WTC11 (cell line): Measurements from ENCODE around the gene SLC46A1. TPM values are rescaled to one million over a fixed set of nuclear protein-coding genes. Genes with fewer than 3 reads are reported as not detected.

Experiments used
- ATAC-seq: fragments of 200-7000 bp; cut with Tn5 transposase; 2 replicates; pipeline ENCODE4 v1.10.0; 2021; ENCODE audit warnings: mild to moderate bottlenecking, moderate library complexity
- CTCF ChIA-PET: fragments of 300-600 bp; sonication (Branson Sonifier 250); formaldehyde crosslinking; loops from one replicate; lab custom pipeline; 2021; ENCODE audit warnings: antibody characterized with exemption; lab: Charles Lee
- POLR2A ChIA-PET: fragments of 350-600 bp; sonication (Branson Sonifier 250); formaldehyde crosslinking; loops from one replicate; lab custom pipeline; 2021; ENCODE audit warnings: antibody characterized with exemption; lab: Charles Lee
- DNase-seq: peaks from one replicate; pipeline ENCODE4 v3.0.0; 2021; ENCODE audit warnings: low spot score
- H3K27ac Mint-ChIP-seq: 2 replicates; pipeline ENCODE4 v1.8.0; 2021; ENCODE audit warnings: mixed read lengths
- H3K27me3 Mint-ChIP-seq: 2 replicates; pipeline ENCODE4 v1.8.0; 2021; ENCODE audit warnings: low read depth, mild to moderate bottlenecking, moderate library complexity, mixed read lengths
- H3K36me3 Mint-ChIP-seq: 2 replicates; pipeline ENCODE4 v1.8.0; 2021; ENCODE audit warnings: mixed read lengths
- H3K4me1 Mint-ChIP-seq: 2 replicates; pipeline ENCODE4 v1.8.0; 2022; ENCODE audit warnings: mixed read lengths
- H3K4me3 Mint-ChIP-seq: 2 replicates; pipeline ENCODE4 v1.8.0; 2021; ENCODE audit warnings: mild to moderate bottlenecking, moderate library complexity, mixed read lengths
- H3K9me3 Mint-ChIP-seq: 2 replicates; pipeline ENCODE4 v1.8.0; 2021; ENCODE audit warnings: mixed read lengths
- AFF4 ChIP-seq: sonication (generic); formaldehyde crosslinking; IDR thresholded peaks from 2 replicates; pipeline ENCODE4 v1.8.1; 2023; ENCODE audit warnings: mild to moderate bottlenecking, missing genetic modification reagents, borderline replicate concordance
- ARID4B ChIP-seq: sonication (generic); formaldehyde crosslinking; IDR thresholded peaks from 2 replicates; pipeline ENCODE4 v1.8.0; 2023; ENCODE audit warnings: missing genetic modification reagents, mild to moderate bottlenecking, borderline replicate concordance
- ATF1 ChIP-seq: sonication (generic); formaldehyde crosslinking; IDR thresholded peaks from 2 replicates; pipeline ENCODE4 v1.8.1; 2023; ENCODE audit warnings: mild to moderate bottlenecking, moderate library complexity, missing genetic modification reagents
- CREB1 ChIP-seq: sonication (generic); formaldehyde crosslinking; IDR thresholded peaks from 2 replicates; pipeline ENCODE4 v1.8.0; 2023; ENCODE audit warnings: mild to moderate bottlenecking, missing genetic modification reagents
- E2F1 ChIP-seq: sonication (generic); formaldehyde crosslinking; IDR thresholded peaks from 2 replicates; pipeline ENCODE4 v1.8.0; 2022; ENCODE audit warnings: mild to moderate bottlenecking, missing genetic modification reagents
- FOXJ3 ChIP-seq: sonication (generic); formaldehyde crosslinking; IDR thresholded peaks from 2 replicates; pipeline ENCODE4 v1.9.0; 2021; ENCODE audit warnings: missing genetic modification reagents, mild to moderate bottlenecking, borderline replicate concordance
- FOXP4 ChIP-seq: sonication (generic); formaldehyde crosslinking; IDR thresholded peaks from 2 replicates; pipeline ENCODE4 v1.8.0; 2022; ENCODE audit warnings: mild to moderate bottlenecking, missing genetic modification reagents
- RORB ChIP-seq: fragments of 250-450 bp; sonication (Bioruptor Pico); IDR thresholded peaks from 2 replicates; pipeline ENCODE4 v1.9.0; 2021; ENCODE audit warnings: mild to moderate bottlenecking
- TEAD4 ChIP-seq: sonication (generic); formaldehyde crosslinking; IDR thresholded peaks from 2 replicates; pipeline ENCODE4 v1.8.0; 2022; ENCODE audit warnings: mild to moderate bottlenecking, missing genetic modification reagents
- ZNF317 ChIP-seq: sonication (generic); formaldehyde crosslinking; IDR thresholded peaks from 2 replicates; pipeline ENCODE4 v1.8.1; 2023; ENCODE audit warnings: low read depth, mild to moderate bottlenecking, moderate library complexity, missing genetic modification reagents, borderline replicate concordance
- ZNF671 ChIP-seq: fragments of 250-450 bp; sonication (Bioruptor Pico); IDR thresholded peaks from 2 replicates; pipeline ENCODE4 v1.8.0; 2021; ENCODE audit warnings: mild to moderate bottlenecking
- total RNA-seq: library from RNA; stranded (reverse); gene quantifications from 3 replicates; pipeline ENCODE4 v1.2.3, GENCODE V29; 2021

SLC46A1 gene
- total RNA-seq, 1 experiment from 2014 or later, result 6.7 TPM

- TF ChIP-seq E2F1 (CRISPR knock-in tag) (no peak), AFF4 (CRISPR knock-in tag) (no peak), FOXP4 (CRISPR knock-in tag) (no peak), RORB (CRISPR knock-in tag) (no peak), ZNF671 (CRISPR knock-in tag) (no peak), FOXJ3 (CRISPR knock-in tag) (no peak), ZNF317 (CRISPR knock-in tag) (no peak)
These were observed 10.6 kb downstream of the SLC46A1 start (continued) for GRCh38 chr17:28395426-28395825.

GRCh38 chr17:28394337-28395116, 11.5 kb downstream of the SLC46A1 start:
- peaks cover 4% of the 10 kb centered on the region; the same call in 1 of the 2 replicates for H3K27me3 Mint-ChIP-seq
- H3K4me3 Mint-ChIP-seq, result no peak overlapping the region
- ChIA-PET POLR2A (no interaction called here), CTCF (no interaction called here)
- no peak overlapping the region for H3K27ac Mint-ChIP-seq
- peaks cover 13% of the 10 kb centered on the region for H3K36me3 Mint-ChIP-seq
- TF ChIP-seq ARID4B (no peak), CREB1 (CRISPR knock-in tag) (no peak), ATF1 (no peak), TEAD4 (CRISPR knock-in tag) (no peak)
- peaks cover 9% of the 10 kb centered on the region for H3K4me1 Mint-ChIP-seq
- no peak for ATAC-seq
- DNase-seq, result no peak
- H3K9me3 Mint-ChIP-seq, result no peaks in the 10 kb centered on the region
